Parietal lobe (tissue), 2 donors: ENCODE data around the gene CFAP43. TPM values are rescaled to one million over a fixed set of nuclear protein-coding genes. Genes with fewer than 3 reads are reported as not detected.

ENCODE experiments used
- small RNA-seq: library from RNA; depleted of rRNA; stranded (forward); fragments of <200 nt; gene quantifications from one replicate; pipeline ENCODE3, GENCODE V24; 2014; ENCODE audit warnings: low replicate concordance
- total RNA-seq: library from RNA; depleted of rRNA; stranded (reverse); fragments of >200 nt; gene quantifications from one replicate; pipeline ENCODE4 v1.2.3, GENCODE V29; 2014

CFAP43 gene, protein sequence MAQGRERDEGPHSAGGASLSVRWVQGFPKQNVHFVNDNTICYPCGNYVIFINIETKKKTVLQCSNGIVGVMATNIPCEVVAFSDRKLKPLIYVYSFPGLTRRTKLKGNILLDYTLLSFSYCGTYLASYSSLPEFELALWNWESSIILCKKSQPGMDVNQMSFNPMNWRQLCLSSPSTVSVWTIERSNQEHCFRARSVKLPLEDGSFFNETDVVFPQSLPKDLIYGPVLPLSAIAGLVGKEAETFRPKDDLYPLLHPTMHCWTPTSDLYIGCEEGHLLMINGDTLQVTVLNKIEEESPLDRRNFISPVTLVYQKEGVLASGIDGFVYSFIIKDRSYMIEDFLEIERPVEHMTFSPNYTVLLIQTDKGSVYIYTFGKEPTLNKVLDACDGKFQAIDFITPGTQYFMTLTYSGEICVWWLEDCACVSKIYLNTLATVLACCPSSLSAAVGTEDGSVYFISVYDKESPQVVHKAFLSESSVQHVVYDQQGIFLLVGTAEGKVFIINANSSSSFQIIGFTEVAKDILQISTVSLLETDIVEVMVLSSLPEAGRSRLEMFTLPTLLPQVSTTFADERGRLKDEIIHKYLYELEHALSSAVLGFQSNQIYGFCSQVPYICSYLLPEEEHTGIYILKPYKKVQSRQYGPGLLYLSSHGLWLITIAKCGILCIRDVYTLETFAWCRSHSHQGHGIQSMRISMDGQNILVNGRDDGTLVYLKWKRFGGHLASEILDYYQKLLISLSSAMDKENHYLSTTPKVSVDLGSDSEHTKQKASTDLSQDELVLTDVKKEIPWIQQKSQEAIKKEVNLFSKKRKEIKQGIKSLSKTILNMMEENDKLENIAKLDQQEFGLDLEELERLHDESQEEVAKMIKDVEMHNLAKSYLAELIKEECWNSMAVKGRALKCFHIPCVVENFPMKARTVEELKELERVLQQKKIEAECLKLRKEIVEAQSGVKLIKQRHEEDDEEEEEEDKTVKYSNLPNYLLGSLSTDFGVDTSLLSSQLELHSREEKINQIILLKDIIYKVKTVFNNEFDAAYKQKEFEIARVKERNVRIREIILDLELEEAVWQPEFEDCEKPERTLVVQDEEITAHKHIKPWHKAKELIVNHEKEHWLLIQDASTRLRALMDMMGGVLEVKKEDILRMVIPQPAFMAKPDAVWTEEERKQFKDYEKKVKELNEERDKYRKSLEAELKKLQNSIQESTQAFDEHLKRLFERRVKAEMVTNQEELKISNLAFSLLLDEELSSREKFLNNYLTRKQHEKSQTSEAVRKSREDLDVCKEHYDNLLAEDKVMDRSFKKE (N-terminal part only)
- 10.3 TPM for total RNA-seq

DNA sequence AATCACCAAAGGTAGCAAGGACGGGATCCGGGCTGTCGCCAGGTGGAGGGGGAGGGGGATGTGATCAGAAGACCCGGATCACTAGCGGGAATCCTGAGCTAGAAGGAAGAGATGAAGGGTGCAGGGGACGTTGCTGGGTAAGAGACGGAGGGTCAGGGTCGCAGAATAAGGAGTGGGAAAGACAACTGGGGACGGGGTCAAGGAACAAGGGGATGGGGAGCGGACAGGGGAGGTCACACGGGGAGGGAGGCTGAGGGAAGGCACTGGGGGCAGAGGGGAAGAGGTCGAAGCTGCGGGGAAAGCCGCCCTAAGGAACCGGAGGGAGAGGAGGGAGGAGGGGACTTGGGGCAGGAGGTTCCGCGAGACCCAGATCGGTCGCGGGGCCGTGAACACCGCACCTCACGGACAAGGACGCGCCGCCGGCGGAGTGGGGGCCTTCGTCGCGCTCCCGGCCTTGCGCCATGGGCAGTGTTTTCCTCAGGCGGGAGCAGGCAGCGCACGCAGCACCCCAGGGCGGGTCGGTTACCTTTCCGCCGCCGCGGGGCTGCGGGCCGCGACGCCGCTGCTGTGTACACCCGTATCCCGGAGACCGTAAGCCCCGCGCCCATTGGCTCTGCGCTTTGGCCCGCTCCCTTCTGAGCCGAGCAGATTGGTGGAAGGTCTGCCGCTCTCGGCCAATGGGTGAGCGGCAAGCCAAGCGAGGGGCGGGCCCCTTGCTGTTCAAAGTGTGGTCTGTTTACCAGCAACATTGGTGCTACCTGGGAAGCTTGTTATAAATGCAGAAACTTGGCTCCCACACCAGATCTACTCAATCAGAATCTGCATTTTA, at the start of gene CFAP43:
Gene CFAP43 (minus strand): TSS at position 581 of the 829 bp plus-strand sequence. CDS start 118 bp downstream, at position 463.

DNA sequence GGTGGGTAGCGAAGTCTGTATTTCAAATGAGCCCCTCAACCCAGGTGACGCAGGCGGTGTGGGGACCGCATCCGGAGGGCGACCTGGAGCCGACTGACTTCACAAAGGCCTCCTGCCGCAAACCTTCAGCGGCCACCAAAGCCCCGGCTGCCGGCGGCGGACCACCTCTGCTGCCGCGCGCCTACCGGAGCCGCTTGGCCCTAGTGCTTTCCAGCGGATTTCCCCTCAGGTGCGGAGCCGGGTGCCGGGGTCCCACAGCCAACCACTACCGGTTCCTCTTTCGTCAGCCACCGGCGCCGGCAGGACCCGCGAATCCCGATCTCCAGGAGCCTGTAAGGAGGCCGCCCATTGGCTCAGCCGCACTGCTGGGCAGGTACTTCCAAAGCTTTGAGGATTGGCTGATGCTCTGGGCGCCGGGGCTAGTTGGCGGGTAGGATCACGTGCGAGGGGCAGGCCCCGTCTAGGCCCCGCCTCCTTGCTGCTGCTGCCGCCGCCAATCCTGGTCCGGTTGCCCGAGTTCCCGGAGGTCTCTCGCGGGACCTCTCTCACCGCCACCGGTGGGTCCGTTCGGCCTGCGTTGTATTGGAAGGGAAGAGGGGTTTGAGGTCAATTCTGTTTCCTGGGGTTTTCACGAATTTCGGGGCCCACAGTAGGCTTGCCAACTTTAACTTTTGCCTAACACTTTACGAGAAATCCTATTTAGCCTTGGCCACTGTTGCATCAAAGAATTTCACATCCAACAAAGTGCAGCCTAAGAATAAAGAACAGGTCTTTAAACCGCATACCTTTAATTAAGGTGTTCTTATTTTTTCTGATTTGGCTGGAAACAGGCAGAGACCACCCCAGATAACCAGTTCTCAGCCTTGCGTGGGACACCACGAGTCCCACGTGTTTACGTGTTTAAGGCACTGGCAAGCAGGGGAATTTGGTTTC, 36.8 kb upstream of the CFAP43 start, which contains the start of gene GSTO2:
Gene GSTO2 (plus strand): TSS at position 472 of the 933 bp plus-strand sequence. CDS start 5,732 bp downstream, outside the sequence.

DNA sequence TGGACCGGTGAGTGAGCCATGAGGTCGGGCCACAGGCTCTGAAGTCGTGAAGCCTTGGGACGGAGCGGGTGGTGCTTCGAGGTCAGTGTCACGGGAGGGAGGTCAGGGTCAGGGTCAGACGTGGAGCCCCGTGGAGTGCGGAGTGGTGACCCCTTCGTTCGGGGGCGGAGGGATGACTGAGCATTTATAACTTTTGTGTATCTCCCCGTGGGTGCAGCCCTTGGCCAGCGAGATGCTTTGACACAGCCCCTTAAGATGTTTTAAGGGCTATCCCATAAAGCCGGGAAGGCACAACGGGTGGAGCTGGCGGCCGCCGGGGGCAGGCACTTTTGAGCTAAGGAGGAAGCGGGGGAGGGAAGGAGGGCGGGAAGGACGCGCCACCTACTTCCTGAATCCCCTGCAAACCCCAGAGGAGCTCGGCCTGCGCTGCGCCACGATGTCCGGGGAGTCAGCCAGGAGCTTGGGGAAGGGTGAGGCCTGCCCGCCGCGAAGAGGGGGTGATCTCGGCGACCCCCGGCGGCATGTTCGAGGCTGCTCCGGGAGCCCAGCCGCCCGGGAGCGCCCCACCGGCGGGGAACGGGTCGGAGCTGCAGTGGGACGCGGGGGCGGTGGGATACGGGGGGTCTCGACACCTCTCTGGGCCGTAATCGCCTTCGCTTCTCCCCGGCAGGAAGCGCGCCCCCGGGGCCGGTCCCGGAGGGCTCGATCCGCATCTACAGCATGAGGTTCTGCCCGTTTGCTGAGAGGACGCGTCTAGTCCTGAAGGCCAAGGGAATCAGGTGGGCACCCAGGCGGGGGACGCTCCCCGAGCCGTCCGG, 22.5 kb upstream of the CFAP43 start, which contains the start of gene GSTO1:
Gene GSTO1 (plus strand): TSS at position 400 of the 818 bp plus-strand sequence. CDS start 37 bp downstream, at position 437.

DNA sequence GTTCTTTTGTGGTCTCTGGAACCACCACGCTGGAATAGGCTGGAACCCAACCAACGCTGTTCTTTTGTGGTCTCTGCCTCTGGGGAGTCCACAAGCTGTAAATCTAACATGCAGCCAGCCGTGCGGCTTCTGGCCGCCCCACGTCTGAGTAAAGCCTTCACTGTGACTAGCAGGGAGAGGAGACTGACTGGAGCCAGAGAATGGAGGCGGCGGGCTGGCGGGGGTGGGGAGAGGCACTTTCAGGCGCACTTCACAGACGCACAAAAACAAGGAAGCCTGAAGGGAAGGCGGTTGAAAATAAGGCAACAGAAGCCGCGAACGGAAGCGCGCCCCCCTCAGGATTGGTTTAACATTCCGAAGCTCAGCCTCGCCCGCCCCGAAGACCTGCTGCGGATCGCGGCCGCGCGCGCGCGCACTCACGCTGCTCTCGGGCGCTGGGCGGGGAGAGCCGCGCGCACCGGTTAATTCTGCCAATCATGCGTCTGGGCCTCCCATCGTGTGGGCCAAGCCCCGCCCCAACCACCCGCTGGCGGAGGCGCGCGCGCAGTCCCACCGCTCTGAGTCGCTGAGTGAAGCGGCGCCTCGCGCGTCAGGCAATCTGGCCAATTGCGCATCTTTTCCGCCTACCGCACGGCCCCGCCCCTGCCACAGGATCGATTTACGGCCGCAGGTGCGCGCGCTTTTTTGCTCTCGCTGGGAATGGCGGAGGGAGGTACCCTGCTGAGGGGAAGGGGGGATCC, 110.5 kb downstream of the CFAP43 start, which contains the start of gene SFR1:
Gene SFR1 (plus strand): TSS at position 687 of the 740 bp plus-strand sequence. CDS start 13 bp downstream, at position 700.

DNA sequence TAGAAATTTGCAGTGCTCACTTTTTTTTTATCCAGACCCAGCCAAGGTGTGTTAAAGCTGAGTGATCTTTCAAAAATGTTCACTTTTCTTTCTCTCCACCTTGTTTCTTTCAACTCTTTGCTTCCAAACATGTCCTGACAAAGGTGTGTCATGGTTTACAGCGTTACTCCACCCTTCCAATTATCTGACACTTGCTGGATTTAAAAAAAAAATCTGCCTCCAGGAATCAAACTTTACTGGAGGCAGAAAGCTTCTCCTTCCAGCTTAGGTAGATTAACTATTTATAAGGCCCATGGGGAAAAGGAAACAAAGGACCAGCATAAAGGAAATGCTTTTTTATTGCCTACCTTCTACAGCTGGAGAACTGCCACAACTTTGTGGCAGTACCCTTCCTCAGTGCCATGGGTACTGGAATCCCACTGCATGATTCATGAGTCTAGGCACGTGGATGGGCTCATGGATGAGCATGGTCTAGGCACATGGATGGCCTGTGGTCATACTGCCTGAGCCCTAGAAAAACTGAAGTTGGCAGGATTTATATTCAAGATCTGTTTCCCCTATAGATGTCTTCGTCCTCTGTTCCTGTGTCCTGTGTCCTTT, 146.3 kb downstream of the CFAP43 start, which contains the start of gene COL17A1:
Gene COL17A1 (minus strand): TSS at position 80 of the 600 bp plus-strand sequence. CDS start 5,207 bp downstream, outside the sequence.

Small RNA genes lying within 50 kb of the gene (small RNA-seq; reads per million reads assigned to genes)
- not detected for gene MIR4482
- gene MIR609, result not detected

Other genes with a start within 250 kb of the CFAP43 start
- not detected for gene COL17A1, start 146.5 kb downstream of the CFAP43 start, total RNA-seq
- gene SFR1, start 110.2 kb downstream of the CFAP43 start, total RNA-seq, result 11.9 TPM
- gene GSTO1, start 22.5 kb upstream of the CFAP43 start, total RNA-seq, result 20.3 TPM
- gene GSTO2, start 36.8 kb upstream of the CFAP43 start, total RNA-seq, result 4.4 TPM
- gene ITPRIP, start 106.1 kb upstream of the CFAP43 start, total RNA-seq, result 3.8 TPM
- 0.94 TPM for gene CFAP58, start 121.5 kb upstream of the CFAP43 start, total RNA-seq